SK-N-SH (cell line): ENCODE results near the gene RAB30. TPM values are rescaled to one million over a fixed set of nuclear protein-coding genes. Genes with fewer than 3 reads are reported as not detected.

Experiments used
- CTCF ChIA-PET: fragments of 300-600, 350-600 bp; formaldehyde crosslinking; extraction: SDS; loops from one replicate; lab custom pipeline; 2021; lab: Yijun Ruan, JAX
- POLR2A ChIA-PET: fragments of 350-600 bp; sonication (Branson Sonifier 250); formaldehyde crosslinking; extraction: SDS; loops from one replicate; lab custom pipeline; 2020; ENCODE audit warnings: antibody characterized with exemption, inconsistent platforms; lab: Yijun Ruan, JAX
- DNase-seq: peaks from one replicate; pipeline ENCODE4 v3.0.0; 2012
- H2AFZ ChIP-seq: fragments of 200-600 bp; sonication (generic); 2 replicates; pipeline ENCODE4 v1.8.1; 2016; ENCODE audit warnings: antibody characterized with exemption, mild to moderate bottlenecking, low read depth
- H3F3A ChIP-seq: fragments of 200-600 bp; sonication (generic); replicated peaks from 2 replicates; pipeline ENCODE3; 2016; ENCODE audit warnings: antibody characterized with exemption, mild to moderate bottlenecking; ENCODE audit not compliant: insufficient read depth
- H3K27ac ChIP-seq, 2 experiments: fragments of 200-500 bp in 1 of 2; fragments of 200-600 bp in 1 of 2; sonication (Bioruptor generic) in 1 of 2; sonication (generic), shearing (Covaris generic) in 1 of 2; 2 replicates each; pipeline versions ENCODE4 v1.5.1 to v1.6.1; 2014 to 2016; ENCODE audit warnings: low read depth in 2 of 2, inconsistent platforms in 1 of 2, low read length in 1 of 2, mild to moderate bottlenecking in 1 of 2, mixed read lengths in 1 of 2
- H3K27me3 ChIP-seq: fragments of 200-600 bp; sonication (generic), shearing (Covaris generic); 2 replicates; pipeline ENCODE4 v1.6.1; 2016; ENCODE audit warnings: mixed run types; ENCODE audit not compliant: insufficient read depth
- H3K36me3 ChIP-seq, 2 experiments: fragments of 200-500 bp in 1 of 2; fragments of 200-600 bp in 1 of 2; sonication (Bioruptor generic) in 1 of 2; sonication (generic) in 1 of 2; replicated peaks in 1 of 2; 2 replicates each; pipeline versions ENCODE3 to v1.5.1; 2014 to 2016; ENCODE audit warnings: low read length in 1 of 2, mild to moderate bottlenecking in 1 of 2; ENCODE audit not compliant: insufficient read depth in 2 of 2, control insufficient read depth in 1 of 2
- H3K4me1 ChIP-seq, 2 experiments: fragments of 200-500 bp in 1 of 2; fragments of 200-600 bp in 1 of 2; sonication (Bioruptor generic) in 1 of 2; sonication (generic), shearing (Covaris generic) in 1 of 2; 2 replicates each; pipeline versions ENCODE4 v1.5.1 to v1.6.1; 2014 to 2016; ENCODE audit warnings: low read depth in 1 of 2, low read length in 1 of 2, mixed run types in 1 of 2; ENCODE audit not compliant: insufficient read depth in 2 of 2, control insufficient read depth in 1 of 2
- H3K4me2 ChIP-seq: fragments of 200-600 bp; sonication (generic), shearing (Covaris generic); 2 replicates; pipeline ENCODE4 v1.6.1; 2017; ENCODE audit warnings: mixed run types
- H3K4me3 ChIP-seq, 2 experiments: fragments of 200-500 bp in 1 of 2; fragments of 200-600 bp in 1 of 2; sonication (Bioruptor generic) in 1 of 2; sonication (generic), shearing (Covaris generic) in 1 of 2; 2 replicates each; pipeline versions ENCODE4 v1.5.1 to v1.8.1; 2014 to 2016; ENCODE audit warnings: low read depth in 2 of 2, inconsistent platforms in 1 of 2, low read length in 1 of 2, mild to moderate bottlenecking in 1 of 2, mixed read lengths in 1 of 2, moderate library complexity in 1 of 2
- H3K79me2 ChIP-seq: fragments of 200-600 bp; sonication (generic); 2 replicates; pipeline ENCODE4 v1.8.1; 2017; ENCODE audit warnings: mild to moderate bottlenecking; ENCODE audit not compliant: insufficient read depth
- H3K9ac ChIP-seq: fragments of 200-600 bp; sonication (generic); 2 replicates; pipeline ENCODE4 v1.6.1; 2017; ENCODE audit warnings: mixed run types
- H3K9me2 ChIP-seq: fragments of 200-600 bp; sonication (generic); 2 replicates; pipeline ENCODE4 v1.6.1; 2017; ENCODE audit warnings: mixed run types
- H3K9me3 ChIP-seq: fragments of 200-600 bp; sonication (generic); 2 replicates; pipeline ENCODE4 v1.6.1; 2017; ENCODE audit warnings: mixed run types, mild to moderate bottlenecking, moderate library complexity
- H4K20me1 ChIP-seq: fragments of 200-600 bp; sonication (generic); 2 replicates; pipeline ENCODE4 v1.6.1; 2017; ENCODE audit warnings: mild to moderate bottlenecking, mixed run types; ENCODE audit not compliant: insufficient read depth
- CHD2 ChIP-seq: fragments of 150-350 bp; IDR thresholded peaks from 2 replicates; pipeline ENCODE4 v1.6.1; 2018; ENCODE audit warnings: low read length; ENCODE audit not compliant: partially characterized antibody
- EZH2phosphoT487 ChIP-seq: fragments of 200-600 bp; sonication (generic); IDR thresholded peaks from 2 replicates; pipeline ENCODE4 v1.6.1; 2017; ENCODE audit warnings: low read depth, mixed run types, mild to moderate bottlenecking, antibody characterized with exemption, moderate library complexity, borderline replicate concordance
- FOXJ3 ChIP-seq: sonication (generic); formaldehyde crosslinking; IDR thresholded peaks from 2 replicates; pipeline ENCODE4 v1.5.1; 2020; ENCODE audit warnings: mild to moderate bottlenecking, missing genetic modification reagents
- GABPA ChIP-seq: IDR thresholded peaks from 2 replicates; pipeline ENCODE4 v1.4.0; 2012; ENCODE audit warnings: low read depth, mild to moderate bottlenecking
- JUND ChIP-seq: IDR thresholded peaks from 2 replicates; pipeline ENCODE4 v1.4.0; 2012
- MXI1 ChIP-seq: IDR thresholded peaks from 2 replicates; pipeline ENCODE4 v1.6.1; 2012; ENCODE audit warnings: mild to moderate bottlenecking, low read depth, low read length, improper control_type of control experiment
- NRF1 ChIP-seq: IDR thresholded peaks from 2 replicates; pipeline ENCODE4 v1.6.1; 2012; ENCODE audit warnings: low read depth, mild to moderate bottlenecking, low read length
- RFX5 ChIP-seq: IDR thresholded peaks from 2 replicates; pipeline ENCODE4 v1.6.1; 2012; ENCODE audit warnings: mild to moderate bottlenecking, improper control_type of control experiment, low read length
- SMC3 ChIP-seq: IDR thresholded peaks from 2 replicates; pipeline ENCODE4 v1.6.1; 2012; ENCODE audit warnings: low read depth, low read length, improper control_type of control experiment
- TCF12 ChIP-seq: IDR thresholded peaks from 2 replicates; pipeline ENCODE4 v1.4.0; 2012
- ZBTB33 ChIP-seq: IDR thresholded peaks from 2 replicates; pipeline ENCODE4 v1.4.0; 2012; ENCODE audit warnings: low read depth, borderline replicate concordance
- WGBS: methylation state at CpG from one replicate; pipeline ENCODE4 v1.1.6; 2017; ENCODE audit warnings: low lambda C conversion rate; 5-methylcytosine and 5-hydroxymethylcytosine counted together
- polyA plus RNA-seq, 3 experiments: library from polyadenylated mRNA; depleted of rRNA; stranded (reverse); fragments of >200 nt; gene quantifications; 2 replicates each; pipeline ENCODE4 v1.2.3, GENCODE V29; 2012
- TF ChIP-seq, protein P1 (sequence below): IDR thresholded peaks from 2 replicates; pipeline ENCODE4; 2012
- TF ChIP-seq, protein P2 (sequence below): fragments of 150-350 bp; IDR thresholded peaks from 2 replicates; pipeline ENCODE4 v1.6.1; 2017; ENCODE audit warnings: antibody characterized with exemption, low read length, low read depth, borderline replicate concordance
- TF ChIP-seq, protein P3 (sequence below): IDR thresholded peaks from 2 replicates; pipeline ENCODE4 v1.4.0; 2012; ENCODE audit warnings: low read depth
- TF ChIP-seq, protein P4 (sequence below): IDR thresholded peaks from 2 replicates; pipeline ENCODE4 v1.4.0; 2012; ENCODE audit warnings: low read depth, borderline replicate concordance

RAB30 gene
- polyA plus RNA-seq, 1 of the 3 experiments (the other 2 are of a cell fraction), result 3.3 TPM

DNA sequence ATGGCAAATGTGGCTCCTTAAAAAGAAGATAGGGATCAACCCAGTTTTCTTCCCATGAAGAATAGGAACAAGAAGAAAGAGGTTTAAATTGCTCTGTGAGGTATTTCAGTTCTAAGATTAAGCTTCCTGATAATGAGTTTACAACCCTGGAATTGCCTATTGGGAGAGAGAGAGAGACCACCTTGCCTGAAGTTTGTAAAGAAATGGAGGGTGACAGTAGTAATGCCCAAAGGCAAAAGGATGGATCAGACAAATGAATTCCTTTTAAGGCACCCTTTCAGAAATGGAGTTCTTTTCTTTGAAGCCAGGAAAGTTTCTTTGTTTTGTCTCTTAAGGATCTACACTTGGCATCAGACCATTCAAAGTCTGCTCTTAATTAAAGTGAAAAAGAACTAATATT, 95.8 kb downstream of the RAB30 start:
- Histone ChIP-seq H3F3A (peaks cover 18% of the 10 kb centered on the region), H2AFZ (no peak overlapping the region), H3K9ac (no peak overlapping the region), H3K36me3 (no peaks in the 10 kb centered on the region), H3K4me3 (no peak overlapping the region), H3K9me3 (no peaks in the 10 kb centered on the region), H3K79me2 (no peaks in the 10 kb centered on the region), H3K27ac (no peak overlapping the region), H3K9me2 (no peaks in the 10 kb centered on the region), H3K4me1 (peaks cover 0 to 13% of the 10 kb centered on the region in 2 experiments; a peak in 2 of 4 replicates), H3K4me2 (no peak overlapping the region), H3K27me3 (no peaks in the 10 kb centered on the region), H4K20me1 (no peaks in the 10 kb centered on the region)
- TF ChIP-seq, protein P1, sequence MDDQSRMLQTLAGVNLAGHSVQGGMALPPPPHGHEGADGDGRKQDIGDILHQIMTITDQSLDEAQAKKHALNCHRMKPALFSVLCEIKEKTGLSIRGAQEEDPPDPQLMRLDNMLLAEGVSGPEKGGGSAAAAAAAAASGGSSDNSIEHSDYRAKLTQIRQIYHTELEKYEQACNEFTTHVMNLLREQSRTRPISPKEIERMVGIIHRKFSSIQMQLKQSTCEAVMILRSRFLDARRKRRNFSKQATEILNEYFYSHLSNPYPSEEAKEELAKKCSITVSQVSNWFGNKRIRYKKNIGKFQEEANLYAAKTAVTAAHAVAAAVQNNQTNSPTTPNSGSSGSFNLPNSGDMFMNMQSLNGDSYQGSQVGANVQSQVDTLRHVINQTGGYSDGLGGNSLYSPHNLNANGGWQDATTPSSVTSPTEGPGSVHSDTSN, result no peak
- TF ChIP-seq SMC3 (no peak), TCF12 (no peak), JUND (no peak), ZBTB33 (no peak), GABPA (no peak)
- DNase-seq, result no peak
- CTCF ChIA-PET, result no interaction called here
- POLR2A ChIA-PET, result no interaction called here

- ChIA-PET CTCF (no interaction called here), POLR2A (interaction anchor here (0.6 kb wide), 1 partner anchor 177 kb away, joined by 6 read pairs; no protein-coding TSS in a partner anchor)
- 94% methylated on average over 2 of the region's 2 CpGs for WGBS
- Histone ChIP-seq H3K4me2 (no peak overlapping the region), H2AFZ (no peak overlapping the region), H4K20me1 (no peaks in the 10 kb centered on the region), H3K4me3 (no peak overlapping the region), H3K9ac (no peak overlapping the region), H3K9me2 (no peaks in the 10 kb centered on the region), H3K9me3 (no peaks in the 10 kb centered on the region), H3K79me2 (no peaks in the 10 kb centered on the region), H3K36me3 (no peaks in the 10 kb centered on the region), H3K4me1 (peaks cover 0 to 11% of the 10 kb centered on the region in 2 experiments; a peak in 2 of 4 replicates), H3K27me3 (no peaks in the 10 kb centered on the region), H3F3A (peaks cover 13% of the 10 kb centered on the region), H3K27ac (no peak overlapping the region)
- TF ChIP-seq, protein P2, sequence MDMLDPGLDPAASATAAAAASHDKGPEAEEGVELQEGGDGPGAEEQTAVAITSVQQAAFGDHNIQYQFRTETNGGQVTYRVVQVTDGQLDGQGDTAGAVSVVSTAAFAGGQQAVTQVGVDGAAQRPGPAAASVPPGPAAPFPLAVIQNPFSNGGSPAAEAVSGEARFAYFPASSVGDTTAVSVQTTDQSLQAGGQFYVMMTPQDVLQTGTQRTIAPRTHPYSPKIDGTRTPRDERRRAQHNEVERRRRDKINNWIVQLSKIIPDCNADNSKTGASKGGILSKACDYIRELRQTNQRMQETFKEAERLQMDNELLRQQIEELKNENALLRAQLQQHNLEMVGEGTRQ, result no peak
- DNase-seq, result no peak
Measured at GRCh38 chr11:82974851-82975250, 96.8 kb downstream of the RAB30 start.

- Histone ChIP-seq H3K4me3 (no peak overlapping the region), H3K79me2 (no peaks in the 10 kb centered on the region), H3K9me2 (no peaks in the 10 kb centered on the region), H3K36me3 (no peaks in the 10 kb centered on the region), H3K9ac (no peak overlapping the region), H3K4me2 (no peak overlapping the region), H3K4me1 (peaks cover 0 to 4% of the 10 kb centered on the region in 2 experiments; a peak in 2 of 4 replicates), H3K27me3 (no peaks in the 10 kb centered on the region), H4K20me1 (no peaks in the 10 kb centered on the region), H3K9me3 (no peaks in the 10 kb centered on the region), H2AFZ (no peak overlapping the region), H3F3A (peaks cover 6% of the 10 kb centered on the region), H3K27ac (no peak overlapping the region)
- POLR2A ChIA-PET, result no interaction called here
- 90% methylated on average over 2 of the region's 2 CpGs for WGBS
- CTCF ChIA-PET, result interaction anchor here (0.7 kb wide), 1 partner anchor 28 kb away, joined by 3 read pairs; no protein-coding TSS in a partner anchor
- DNase-seq, result no peak
- TF ChIP-seq, protein P3, sequence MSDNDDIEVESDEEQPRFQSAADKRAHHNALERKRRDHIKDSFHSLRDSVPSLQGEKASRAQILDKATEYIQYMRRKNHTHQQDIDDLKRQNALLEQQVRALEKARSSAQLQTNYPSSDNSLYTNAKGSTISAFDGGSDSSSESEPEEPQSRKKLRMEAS, result no peak
- no peak for TF ChIP-seq EZH2phosphoT487
- no peak for TF ChIP-seq ZBTB33
- no peak for TF ChIP-seq MXI1
- TF ChIP-seq FOXJ3 (CRISPR knock-in tag), result no peak
- no peak for TF ChIP-seq SMC3
- TF ChIP-seq GABPA, result no peak
- no peak for TF ChIP-seq CHD2
- no peak for TF ChIP-seq RFX5
- no peak for TF ChIP-seq NRF1
- TF ChIP-seq, protein P4, sequence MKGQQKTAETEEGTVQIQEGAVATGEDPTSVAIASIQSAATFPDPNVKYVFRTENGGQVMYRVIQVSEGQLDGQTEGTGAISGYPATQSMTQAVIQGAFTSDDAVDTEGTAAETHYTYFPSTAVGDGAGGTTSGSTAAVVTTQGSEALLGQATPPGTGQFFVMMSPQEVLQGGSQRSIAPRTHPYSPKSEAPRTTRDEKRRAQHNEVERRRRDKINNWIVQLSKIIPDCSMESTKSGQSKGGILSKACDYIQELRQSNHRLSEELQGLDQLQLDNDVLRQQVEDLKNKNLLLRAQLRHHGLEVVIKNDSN, result no peak
Measured at GRCh38 chr11:82974135-82974534, 97.6 kb downstream of the RAB30 start.
